Stimulated activated CD4-positive, alpha-beta T cell treated with anti-CD3 and anti-CD28 coated beads, Interleukin-4, amount 100 ng/mL, for 48 hours (primary cell): Measurements from ENCODE around the gene ARF1.

ENCODE experiments used
- DNase-seq, 2 donors: peaks; one replicate each; pipeline ENCODE4 v3.0.0-alpha.2; 2020; ENCODE audit warnings: low read depth in 2 of 2

The ARF1 gene

DNA sequence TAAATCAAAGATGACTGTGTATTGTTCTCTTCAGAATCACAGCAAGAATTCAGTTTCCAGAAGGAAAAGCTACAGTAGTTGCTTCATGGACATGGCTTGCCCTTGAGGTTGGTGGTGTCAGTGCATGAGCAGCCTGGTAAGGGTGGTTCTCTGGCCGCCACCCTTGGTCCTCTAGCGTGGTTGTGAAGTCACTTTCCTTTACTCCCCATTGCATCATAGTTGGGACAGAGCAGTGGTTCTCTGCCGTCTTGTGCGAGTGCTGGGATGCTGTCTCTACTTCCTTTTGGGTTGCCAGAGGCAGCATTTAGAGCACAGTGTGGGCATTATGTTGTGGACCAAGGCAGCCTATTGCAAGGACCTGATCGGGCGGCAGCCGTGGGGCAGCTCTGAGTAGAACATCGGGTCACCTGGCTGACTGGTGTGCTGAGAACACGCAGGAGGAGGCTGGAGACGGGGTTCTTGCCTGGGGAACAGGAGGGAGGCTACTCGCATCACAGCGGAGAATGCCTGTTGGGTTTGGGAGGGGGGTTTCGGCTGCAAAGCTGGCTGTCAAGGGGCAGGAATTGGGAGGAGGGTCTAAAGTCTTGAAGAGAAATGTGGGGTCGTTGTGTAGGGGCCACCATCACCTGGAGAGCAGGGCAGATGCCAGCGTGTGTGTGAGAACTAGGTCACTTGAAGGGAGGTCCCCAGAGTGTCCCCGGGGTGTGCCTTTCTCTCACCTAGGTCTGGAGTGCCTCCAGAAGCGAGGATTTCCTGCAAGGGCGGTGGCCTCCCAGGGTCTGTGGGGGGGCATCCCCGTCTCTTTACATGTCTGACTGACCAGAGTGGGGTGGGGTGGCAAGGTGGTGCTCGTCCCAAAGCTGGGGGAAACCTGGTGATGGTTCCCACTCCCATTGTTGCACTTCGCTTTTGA is 6.3 kb downstream of the ARF1 start:
- no peak for DNase-seq

DNA sequence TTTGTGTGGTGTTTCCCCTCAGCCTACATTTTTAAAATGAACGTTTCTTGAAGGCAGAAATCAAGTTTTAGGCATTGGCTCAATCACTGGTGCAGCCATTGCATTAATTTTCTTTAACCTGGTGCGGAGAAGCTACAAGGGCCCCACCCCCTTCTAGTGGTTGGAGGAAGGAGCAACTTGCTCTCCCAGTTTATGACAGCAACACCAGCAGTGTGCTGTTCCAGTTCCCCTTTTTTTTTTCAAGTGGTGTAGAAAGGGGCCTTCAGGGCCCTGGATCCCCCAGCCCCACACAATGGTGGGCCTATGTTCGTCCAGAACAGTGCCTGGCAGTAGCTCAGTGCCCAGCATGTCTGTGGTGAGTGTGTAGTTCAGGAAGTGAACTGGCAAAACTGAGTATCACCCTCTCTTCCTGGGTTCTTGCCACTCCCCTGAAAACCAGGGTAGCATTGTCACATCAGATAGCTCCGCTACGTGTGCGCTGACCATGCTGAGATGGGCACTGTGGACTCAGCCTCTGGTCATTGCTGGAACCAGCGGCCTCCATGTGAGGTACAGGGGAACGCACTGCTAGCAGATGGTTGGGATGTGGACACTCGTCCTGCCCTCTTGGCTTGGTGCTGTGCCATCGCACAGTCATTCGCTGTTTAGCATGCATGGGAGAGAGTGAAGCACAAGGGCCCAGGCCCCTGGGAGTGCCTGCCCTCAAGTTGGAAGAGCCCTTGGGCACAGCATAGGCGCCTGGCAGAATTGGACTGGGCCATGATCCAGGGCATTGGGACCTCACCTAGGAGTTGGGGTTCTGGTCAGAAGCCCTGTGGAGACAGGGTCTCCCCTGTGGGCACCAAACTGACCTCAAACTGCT is 7.2 kb downstream of the ARF1 start:
- no peak for DNase-seq

DNA sequence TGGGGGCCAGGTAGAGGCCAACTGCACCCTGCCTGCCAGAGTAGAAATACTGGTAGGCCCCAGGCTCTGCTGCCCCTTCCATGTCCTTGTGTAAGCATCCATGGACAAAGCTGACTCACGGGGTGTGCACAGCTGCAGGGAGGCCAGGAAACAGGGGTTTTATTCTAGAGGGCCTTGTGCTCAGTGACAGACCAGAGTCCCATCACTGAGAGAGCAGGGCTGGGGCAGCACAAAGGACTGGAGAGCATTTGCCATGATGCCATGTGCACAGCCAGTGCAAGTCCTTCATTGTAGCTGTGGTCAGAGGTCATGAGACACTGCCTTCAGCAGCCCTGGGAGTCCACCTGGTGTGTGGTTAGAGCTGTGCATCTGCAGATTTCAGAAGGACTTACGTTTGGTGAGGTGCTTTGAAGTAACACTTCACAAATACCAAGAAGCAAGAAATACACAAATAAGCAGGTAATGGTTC is 8.1 kb downstream of the ARF1 start:
- no peak for DNase-seq

DNA sequence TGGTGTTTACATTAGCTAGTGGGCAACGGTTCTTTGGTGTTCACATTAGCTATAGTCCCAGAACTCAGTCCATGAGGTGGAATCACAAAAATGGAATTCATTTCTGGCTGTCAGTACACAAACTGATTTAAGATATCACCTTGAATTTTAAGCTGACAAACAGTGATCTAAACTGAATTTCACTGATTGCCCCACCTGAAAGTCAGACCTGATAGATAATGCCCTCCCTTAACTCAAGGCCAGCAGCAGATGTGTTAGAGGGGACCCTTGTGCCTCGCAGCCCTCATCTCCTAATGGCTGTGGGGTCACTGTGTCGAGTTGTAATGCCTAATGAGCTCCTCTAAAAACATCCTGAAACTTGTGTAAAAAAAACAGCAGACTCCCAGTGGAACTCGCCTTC is 8.6 kb downstream of the ARF1 start:
- DNase-seq = no peak

DNA sequence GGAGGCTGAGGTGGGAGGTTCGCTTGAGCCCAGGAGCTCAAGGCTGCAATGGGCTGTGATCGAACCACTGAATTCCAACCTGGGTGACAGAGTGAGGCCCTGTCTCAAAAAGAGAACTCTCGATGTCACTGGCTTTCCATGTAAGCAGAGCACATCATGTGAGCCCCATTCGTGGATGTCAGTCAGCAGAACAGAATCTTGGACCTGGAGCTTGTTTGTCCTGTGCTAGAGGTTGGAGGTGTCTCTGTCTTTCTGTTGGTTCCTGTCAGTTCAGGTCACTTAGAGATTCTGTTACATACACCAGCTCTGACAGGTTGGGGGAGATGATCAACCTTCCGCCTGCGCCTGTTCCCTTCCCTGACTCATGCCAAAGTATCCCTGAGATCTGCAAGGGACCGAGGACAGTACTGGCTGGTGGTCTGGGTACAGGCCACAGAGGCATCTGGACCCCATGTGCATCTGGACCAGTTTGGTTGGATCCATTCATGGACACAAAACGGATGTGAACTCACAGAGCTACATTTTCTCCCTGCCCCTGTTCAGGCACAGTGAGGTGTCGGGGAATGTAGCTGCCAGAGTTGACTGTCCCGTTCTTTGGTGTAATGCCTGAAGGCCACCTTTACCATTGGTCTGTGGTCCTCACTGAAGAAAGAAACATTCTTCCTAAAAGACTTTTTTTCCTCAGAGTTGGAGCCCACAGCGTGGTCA is 10.0 kb downstream of the ARF1 start:
- no peak for DNase-seq

DNA sequence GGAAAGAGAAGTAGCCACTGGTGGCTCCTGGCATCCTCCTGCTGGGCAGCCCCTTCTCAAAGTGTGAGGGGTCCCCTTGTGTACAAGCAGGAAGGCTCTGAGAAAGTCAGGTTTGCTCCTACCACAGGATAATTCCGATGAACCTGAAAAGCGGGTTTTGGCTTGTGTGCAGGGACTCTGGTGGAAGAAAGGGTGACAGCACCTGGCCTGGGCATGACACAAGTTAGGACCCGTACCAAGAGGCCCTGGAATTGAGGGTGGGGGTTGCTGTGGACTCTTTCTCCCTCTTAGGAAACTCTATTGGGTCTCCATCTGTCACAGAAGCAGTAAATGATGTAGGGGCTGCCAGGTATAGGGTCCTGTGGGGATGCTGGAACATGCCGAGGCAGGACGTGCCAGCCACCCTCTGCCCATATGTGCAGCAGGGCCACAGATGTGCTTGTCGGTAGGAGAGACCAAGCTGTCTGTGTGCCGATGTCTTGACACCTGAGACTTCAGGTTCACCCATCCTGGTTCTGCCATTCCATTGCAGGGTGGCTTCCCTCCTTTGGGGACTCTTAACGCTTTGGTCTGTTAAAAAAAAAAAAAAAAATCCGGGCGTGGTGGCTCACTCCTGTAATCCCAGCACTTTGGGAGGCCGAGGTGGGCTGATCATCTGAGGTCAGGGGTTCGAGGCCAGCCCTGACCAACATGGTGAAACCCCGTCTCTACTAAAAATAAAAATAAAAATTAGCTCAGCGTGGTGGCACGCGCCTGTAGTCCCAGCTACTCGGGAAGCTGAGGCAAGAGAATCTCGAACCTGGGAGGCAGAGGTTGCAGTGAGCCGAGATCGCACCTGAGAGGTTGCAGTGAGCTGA is 10.8 kb downstream of the ARF1 start:
- DNase-seq = no peak

DNA sequence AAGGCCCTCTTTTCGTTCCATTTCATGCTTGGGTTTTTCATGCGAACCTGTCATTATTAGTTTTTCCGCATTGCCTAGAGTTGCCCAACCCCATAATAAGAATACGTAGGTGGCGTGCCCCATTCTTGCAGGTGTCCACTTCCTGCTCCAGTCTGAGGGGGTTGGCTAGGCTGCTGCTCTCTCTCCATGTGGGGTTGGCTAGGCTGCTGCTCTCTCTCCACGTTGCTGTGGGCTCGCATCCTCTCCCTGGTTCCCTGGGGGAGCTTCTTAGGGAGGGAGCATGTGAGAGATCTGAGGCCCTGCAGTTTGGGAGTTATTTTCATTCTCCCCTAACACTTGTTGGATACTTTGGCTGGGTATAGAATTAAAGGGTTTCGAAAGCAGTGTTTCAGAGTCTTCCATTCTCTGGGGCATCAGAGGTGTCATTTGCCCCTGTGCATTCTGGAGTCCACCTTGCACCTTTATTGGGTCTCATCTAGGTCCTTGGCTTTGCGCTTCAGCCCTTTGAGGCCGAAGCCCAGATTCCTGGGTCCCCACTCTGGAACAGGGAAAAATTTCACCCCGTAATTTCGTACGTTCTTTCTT is 12.0 kb downstream of the ARF1 start:
- DNase-seq = no peak

DNA sequence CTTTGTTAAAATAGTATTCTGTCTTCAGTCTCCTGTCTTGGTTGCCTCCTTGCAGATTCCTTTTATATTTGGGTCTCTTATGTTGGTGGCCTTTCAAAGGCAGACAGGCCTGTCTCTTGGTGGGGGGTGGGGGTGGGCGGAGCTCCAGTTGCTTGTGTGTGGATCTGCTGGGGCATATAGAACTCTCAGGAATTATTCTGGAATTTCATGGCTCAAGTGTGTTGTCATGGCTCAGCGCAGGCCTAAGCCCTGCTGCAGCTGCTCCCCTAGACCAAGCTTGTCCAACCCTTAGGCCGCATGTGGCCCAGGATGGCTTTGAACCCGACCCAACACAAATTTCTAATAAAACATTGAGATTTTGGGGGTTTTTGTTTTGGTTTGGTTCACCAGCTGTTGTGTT is 12.7 kb downstream of the ARF1 start:
- DNase-seq = no peak

DNA sequence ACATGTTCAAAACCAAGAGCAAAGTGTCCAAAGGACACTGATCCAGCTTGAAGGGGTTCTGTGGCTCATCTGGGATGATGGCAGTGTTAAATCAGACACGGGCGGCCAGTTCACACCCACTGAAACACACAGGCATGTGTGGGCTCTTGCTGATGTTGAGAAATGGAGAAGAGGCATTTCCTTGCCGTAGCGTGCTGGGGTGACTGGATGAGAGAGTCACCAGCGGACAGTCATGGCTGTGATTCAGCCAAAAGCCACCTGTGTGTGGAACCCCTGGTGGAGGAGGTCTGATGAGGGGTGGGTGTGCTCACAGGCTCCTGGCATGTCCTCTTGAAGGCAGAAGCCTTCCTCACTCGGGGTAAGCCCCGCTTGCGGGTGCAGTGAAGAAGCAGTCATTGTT is 13.4 kb downstream of the ARF1 start:
- no peak for DNase-seq

DNA sequence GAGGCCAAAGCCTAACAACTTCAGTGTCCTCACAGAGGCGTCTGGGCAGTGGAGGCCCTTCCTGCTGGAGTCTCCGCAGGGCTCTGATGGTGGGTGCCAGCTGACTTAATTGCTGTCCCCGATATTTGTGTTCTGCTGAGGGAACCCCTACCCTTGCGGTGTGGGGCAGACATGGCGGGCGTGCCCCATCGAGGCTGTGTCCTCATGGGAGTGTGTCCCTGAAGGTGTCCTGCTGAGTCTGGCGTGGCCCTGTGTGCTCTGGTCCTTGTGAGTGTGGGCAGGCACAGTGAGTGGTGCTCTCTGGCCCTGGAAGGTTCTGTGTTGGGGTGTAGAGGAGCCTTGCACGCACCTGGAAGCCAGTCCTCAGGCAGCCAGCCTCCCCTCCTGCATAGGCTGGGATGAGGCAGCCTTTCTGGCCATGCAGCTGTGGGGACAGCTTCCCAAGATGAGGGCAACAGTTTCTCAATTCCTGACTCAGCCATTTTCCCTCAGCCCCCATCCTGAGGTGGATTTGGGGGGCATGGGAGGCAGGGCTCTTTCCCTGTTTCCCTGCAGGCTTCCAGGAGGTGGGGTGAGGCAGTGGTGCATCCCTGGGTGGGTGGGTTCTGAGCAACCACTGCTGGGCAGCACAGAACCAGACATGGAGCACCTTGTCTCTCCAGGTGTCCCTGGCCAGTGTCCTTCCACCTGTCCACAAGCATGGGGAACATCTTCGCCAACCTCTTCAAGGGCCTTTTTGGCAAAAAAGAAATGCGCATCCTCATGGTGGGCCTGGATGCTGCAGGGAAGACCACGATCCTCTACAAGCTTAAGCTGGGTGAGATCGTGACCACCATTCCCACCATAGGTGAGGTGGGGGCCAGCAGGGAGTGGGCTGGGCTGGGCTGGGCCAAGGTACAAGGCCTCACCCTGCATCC is 14.2 kb downstream of the ARF1 start:
- DNase-seq = no peak

DNA sequence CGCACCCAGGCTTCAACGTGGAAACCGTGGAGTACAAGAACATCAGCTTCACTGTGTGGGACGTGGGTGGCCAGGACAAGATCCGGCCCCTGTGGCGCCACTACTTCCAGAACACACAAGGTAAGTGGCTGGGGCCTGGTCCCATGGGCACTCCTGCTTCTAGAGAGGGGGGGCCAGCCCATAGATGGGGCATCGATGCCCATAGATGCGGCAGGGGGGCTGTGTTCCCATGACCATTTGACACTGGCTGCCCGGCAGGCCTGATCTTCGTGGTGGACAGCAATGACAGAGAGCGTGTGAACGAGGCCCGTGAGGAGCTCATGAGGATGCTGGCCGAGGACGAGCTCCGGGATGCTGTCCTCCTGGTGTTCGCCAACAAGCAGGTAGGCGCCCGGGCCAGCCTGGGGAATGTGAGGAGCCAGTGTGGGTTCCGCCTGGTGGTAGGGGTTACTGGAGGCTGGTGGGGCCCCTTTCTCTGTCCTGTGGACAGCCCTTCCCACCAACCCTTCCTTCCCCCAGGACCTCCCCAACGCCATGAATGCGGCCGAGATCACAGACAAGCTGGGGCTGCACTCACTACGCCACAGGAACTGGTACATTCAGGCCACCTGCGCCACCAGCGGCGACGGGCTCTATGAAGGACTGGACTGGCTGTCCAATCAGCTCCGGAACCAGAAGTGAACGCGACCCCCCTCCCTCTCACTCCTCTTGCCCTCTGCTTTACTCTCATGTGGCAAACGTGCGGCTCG is 15.0 kb downstream of the ARF1 start:
- DNase-seq = no peak

DNA sequence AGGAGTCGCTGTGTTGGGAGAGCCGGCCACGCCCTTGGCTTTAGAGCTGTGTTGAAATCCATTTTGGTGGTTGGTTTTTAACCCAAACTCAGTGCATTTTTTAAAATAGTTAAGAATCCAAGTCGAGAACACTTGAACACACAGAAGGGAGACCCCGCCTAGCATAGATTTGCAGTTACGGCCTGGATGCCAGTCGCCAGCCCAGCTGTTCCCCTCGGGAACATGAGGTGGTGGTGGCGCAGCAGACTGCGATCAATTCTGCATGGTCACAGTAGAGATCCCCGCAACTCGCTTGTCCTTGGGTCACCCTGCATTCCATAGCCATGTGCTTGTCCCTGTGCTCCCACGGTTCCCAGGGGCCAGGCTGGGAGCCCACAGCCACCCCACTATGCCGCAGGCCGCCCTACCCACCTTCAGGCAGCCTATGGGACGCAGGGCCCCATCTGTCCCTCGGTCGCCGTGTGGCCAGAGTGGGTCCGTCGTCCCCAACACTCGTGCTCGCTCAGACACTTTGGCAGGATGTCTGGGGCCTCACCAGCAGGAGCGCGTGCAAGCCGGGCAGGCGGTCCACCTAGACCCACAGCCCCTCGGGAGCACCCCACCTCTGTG is 15.9 kb downstream of the ARF1 start:
- no peak for DNase-seq

DNA sequence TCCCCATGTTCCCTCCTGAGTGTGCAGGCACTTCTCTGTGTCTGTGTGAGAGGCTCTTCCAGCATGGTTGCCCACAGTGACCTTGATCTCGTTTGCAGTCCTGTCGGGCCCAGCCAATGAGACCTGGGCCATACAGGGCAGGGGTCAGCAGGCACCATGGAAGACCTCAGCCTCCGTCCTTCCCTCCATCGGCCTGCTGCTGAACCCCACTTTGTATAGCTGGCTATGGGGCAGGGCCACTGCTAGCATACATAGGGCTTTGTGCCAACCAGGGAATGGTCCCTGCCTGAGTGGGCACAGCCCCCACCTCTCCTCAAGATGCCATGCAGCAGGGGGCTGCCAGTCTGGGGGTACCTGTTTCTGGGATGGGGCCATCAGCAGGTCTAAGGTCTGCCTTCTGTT is 16.8 kb downstream of the ARF1 start:
- DNase-seq = no peak

DNA sequence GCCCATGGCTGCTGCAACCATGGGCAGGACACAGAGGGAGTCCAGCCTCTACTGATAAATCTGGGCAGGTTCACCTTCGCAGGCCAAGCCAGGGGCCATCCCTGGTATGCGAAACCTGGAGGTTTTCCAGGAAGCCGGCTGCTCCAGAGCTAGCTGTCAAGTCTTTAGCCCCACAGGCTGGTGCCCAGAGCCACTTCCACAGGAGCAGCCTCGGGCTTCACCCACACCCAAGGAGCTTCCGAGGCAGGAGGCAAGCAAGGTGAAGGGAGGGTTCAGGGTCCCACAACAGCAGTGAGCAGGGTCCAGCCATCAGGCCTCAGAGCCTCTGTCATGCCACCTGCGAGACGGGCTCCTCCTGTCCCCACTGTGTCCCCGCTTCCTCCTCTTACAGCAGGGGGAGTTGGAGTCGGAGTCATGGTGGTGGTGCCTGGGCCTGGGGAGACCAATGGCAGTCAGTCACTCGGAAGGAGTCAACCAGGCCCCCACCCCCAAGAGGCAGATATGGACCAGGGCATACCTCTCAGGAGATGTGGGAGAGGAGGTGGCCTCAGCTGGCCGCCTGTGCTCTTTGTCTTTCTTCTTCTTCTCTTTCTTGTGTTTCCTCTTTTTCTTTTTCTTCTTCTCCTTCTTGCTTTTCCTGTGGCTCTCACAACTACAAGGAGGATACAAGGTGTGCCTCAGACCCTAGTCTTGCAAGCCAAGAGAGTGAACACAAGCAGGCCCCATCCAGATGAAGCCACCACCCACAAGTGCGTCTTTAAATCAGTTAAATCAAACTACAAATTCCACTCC is 18.5 kb downstream of the ARF1 start:
- no peak for DNase-seq

DNA sequence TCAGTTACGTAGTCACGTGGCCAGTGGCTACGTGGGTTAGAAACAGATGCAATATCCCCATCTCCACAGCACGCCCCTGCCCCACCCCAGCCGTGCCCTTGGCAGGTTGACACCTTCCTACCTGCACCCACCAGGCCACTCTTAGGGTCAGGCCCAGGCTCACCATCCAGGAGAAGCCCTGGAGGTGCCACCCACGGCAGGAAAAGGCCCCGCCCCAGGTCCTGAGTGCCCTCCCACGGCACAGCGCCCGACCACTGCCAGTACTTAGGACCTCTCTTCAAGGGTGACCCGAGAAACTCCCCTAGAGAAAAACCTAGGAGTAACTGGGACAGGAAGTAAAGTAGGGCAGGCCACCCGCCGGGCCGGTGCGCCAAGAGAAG is 19.1 kb downstream of the ARF1 start:
- DNase-seq = no peak

DNA sequence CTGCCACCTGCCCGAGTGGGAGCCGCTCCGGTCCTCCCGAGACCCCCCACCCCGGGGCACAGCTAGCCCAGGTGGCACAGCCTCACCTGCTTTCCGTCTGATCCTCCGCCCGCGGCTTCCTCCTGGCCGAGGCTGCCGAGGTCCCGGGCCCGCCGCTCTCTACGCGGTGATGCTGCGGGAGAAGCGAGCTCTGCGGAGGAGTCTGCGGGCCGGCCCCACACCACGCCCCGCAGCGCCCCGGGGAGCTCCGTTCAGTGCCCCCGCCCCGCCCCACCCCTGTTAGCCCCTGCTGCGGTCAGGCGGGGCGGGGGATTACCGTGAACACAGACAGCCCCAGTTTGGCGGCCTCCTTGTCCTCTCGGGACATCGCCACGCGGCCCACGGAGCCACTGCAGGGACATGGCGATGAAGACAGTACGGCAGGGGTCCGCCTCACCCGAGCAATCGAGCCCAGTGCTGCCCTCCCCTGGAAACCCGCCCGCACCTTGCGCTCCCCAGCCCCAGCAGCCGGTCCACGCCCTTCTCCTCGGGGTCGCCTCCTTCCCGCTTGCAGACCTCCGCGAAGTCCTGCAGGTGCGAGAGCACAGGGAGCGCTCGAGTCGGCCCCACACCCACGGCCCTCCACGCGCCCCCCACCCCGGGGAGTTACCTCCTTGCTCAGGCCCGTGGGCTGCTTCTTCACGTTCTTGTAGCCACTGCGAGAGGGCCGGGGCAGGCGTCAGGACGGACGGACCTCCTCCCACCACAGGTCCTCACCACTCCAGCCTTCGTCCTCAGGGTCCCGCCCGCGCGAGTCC is 19.7 kb downstream of the ARF1 start:
- DNase-seq = peak in 1 of 2 donors; percentile 53
